Right kidney (tissue), 1 donor: Measurements from ENCODE around the gene LRP1B.

Source experiments
- DNase-seq: peaks from one replicate; pipeline ENCODE4 v3.0.0-alpha.2; 2016

LRP1B gene

GRCh38 chr2:141103216-141103615 lies 1027.6 kb downstream of the LRP1B start:
- DNase-seq, result no peak

- no peak for DNase-seq
Observed at GRCh38 chr2:141079231-141079630, 1051.6 kb downstream of the LRP1B start.

GRCh38 chr2:141075753-141076152 lies 1055.1 kb downstream of the LRP1B start:
- no peak for DNase-seq

GRCh38 chr2:141068053-141068682 lies 1062.6 kb downstream of the LRP1B start:
- DNase-seq, result no peak

GRCh38 chr2:141065042-141065441 lies 1065.8 kb downstream of the LRP1B start:
- no peak for DNase-seq

- DNase-seq, result no peak
Observed at GRCh38 chr2:141063406-141063805, 1067.4 kb downstream of the LRP1B start.

GRCh38 chr2:141062443-141062842 lies 1068.4 kb downstream of the LRP1B start:
- no peak for DNase-seq

GRCh38 chr2:141062031-141062430 lies 1068.8 kb downstream of the LRP1B start:
- DNase-seq, result no peak

- DNase-seq, result no peak
Observed at GRCh38 chr2:141058556-141058955, 1072.3 kb downstream of the LRP1B start.

GRCh38 chr2:141055531-141055930 lies 1075.3 kb downstream of the LRP1B start:
- no peak for DNase-seq

- no peak for DNase-seq
Observed at GRCh38 chr2:141048951-141049350, 1081.9 kb downstream of the LRP1B start.

- no peak for DNase-seq
Observed at GRCh38 chr2:141041281-141041680, 1089.5 kb downstream of the LRP1B start.

- DNase-seq, result no peak
Observed at GRCh38 chr2:141038341-141038740, 1092.5 kb downstream of the LRP1B start.

- DNase-seq, result no peak
Observed at GRCh38 chr2:141037361-141037760, 1093.5 kb downstream of the LRP1B start.

- DNase-seq, result no peak
Observed at GRCh38 chr2:141035846-141036420, 1094.9 kb downstream of the LRP1B start.

GRCh38 chr2:141029428-141030078 lies 1101.3 kb downstream of the LRP1B start:
- DNase-seq, result no peak

- DNase-seq, result no peak
Observed at GRCh38 chr2:141027221-141027620, 1103.6 kb downstream of the LRP1B start.

- no peak for DNase-seq
Observed at GRCh38 chr2:141021611-141022010, 1109.2 kb downstream of the LRP1B start.

GRCh38 chr2:141021109-141021508 lies 1109.7 kb downstream of the LRP1B start:
- DNase-seq, result no peak

GRCh38 chr2:141020346-141020745 lies 1110.5 kb downstream of the LRP1B start:
- no peak for DNase-seq

- DNase-seq, result no peak
Observed at GRCh38 chr2:141015341-141016047, 1115.3 kb downstream of the LRP1B start.

GRCh38 chr2:141003967-141004657 lies 1126.7 kb downstream of the LRP1B start:
- no peak for DNase-seq

GRCh38 chr2:141001750-141002149 lies 1129.1 kb downstream of the LRP1B start:
- DNase-seq, result no peak
